ENCODE measurements around the gene SORCS3.

DNA sequence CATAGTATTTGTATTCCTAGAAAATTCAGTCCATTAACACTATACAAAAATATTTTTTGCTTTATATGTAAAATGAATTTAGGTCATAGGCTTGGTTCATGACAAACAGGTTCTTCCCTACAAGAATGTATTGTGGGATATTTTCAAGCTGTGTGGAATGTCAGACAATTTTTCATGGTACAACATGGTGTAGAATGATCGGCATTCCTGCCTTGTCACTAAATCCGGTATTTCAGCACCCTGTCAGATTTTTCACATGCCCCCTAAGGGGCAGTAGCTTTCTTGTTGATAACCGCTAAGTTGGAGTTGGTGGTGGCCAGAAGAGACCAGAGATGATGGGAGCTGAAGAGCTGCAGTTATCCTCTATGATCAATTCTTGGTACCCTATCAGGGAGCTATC is 154.3 kb downstream of the SORCS3 start:
- TF ChIP-seq, protein P1, sequence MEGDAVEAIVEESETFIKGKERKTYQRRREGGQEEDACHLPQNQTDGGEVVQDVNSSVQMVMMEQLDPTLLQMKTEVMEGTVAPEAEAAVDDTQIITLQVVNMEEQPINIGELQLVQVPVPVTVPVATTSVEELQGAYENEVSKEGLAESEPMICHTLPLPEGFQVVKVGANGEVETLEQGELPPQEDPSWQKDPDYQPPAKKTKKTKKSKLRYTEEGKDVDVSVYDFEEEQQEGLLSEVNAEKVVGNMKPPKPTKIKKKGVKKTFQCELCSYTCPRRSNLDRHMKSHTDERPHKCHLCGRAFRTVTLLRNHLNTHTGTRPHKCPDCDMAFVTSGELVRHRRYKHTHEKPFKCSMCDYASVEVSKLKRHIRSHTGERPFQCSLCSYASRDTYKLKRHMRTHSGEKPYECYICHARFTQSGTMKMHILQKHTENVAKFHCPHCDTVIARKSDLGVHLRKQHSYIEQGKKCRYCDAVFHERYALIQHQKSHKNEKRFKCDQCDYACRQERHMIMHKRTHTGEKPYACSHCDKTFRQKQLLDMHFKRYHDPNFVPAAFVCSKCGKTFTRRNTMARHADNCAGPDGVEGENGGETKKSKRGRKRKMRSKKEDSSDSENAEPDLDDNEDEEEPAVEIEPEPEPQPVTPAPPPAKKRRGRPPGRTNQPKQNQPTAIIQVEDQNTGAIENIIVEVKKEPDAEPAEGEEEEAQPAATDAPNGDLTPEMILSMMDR (IDR thresholded peaks at IDR 0.05) = no peak
- TF ChIP-seq ZFX (IDR thresholded peaks at IDR 0.05; ENCODE audit: borderline replicate concordance) = no peak
